Stimulated activated CD4-positive, alpha-beta T cell treated with anti-CD3 and anti-CD28 coated beads, Interleukin-4, amount 100 ng/mL, for 48 hours (primary cell): ENCODE data around the gene TMEM178B.
A peak's percentile ranks its signal among the peaks of the same experiment; 100 is the strongest.

Experiments
- DNase-seq, 2 donors: peaks; one replicate each; pipeline ENCODE4 v3.0.0-alpha.2; 2020; ENCODE audit warnings: low read depth in 2 of 2

The TMEM178B gene

DNA sequence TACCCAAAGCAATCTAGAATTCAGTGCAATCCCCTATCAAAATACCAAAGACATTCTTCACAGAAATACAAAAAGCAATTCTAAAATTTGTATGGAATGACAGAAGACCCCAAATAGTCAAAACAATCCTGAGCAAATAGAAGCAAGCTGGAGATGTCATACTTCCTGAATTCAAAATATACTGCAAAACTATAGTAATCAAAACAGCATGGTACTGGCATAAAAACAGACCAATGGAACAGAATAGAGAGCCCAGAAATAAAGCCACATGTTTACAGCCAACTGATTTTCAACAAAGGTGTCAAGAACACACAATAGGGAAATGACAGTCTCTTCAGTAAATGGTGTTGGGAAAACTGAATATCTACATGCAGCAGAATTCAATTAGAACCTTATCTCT lies 353.3 kb downstream of the TMEM178B start:
- DNase-seq, result no peak

DNA sequence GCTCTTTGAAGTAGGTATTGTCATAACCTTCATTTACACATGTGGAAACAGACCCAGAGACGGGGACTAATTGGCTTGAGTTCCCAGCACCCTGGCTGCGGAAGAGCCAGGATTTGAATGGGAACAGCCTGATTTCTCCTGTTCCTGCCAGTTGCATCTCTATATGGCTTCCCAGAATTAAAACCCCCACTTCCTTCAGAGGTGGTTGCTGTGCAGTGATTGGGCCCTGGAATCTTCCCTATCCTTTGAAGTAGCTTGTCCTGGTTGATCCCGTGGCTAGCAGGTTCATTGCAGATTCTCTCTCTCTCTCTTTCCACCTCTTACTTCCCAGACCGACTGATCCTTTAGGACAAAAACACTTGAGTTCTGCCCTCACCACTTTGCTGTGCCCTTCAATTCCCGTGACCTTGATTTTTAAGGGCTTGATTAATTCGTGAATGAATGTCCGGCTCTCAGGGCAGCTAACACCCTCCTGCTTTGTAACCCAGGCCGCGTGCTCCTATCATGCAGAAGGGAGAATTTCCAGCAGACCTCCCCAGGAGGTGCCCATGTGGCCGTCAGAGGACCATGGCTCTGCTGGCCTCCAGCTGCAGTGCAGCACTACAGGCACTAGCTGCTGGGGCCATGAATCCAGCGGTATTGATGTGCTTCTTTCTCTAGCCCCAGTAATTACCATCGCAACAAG lies 356.7 kb downstream of the TMEM178B start:
- no peak for DNase-seq

DNA sequence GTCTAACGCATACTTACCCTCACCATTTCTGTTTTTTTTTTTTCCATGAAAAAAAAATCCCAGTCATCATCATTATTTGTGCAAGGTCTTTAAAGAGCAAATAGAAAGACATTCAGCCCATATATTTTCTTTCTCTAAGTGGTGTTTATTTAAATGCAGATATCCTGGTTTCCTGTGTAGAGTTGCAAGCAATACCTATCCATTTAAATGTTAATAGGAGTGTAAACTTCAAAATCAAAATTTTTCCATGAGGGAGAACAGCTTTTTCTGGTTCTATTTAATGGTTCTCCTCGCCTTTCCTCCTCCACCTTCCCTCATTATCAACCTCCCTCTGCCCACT lies 357.2 kb downstream of the TMEM178B start:
- DNase-seq, result no peak

DNA sequence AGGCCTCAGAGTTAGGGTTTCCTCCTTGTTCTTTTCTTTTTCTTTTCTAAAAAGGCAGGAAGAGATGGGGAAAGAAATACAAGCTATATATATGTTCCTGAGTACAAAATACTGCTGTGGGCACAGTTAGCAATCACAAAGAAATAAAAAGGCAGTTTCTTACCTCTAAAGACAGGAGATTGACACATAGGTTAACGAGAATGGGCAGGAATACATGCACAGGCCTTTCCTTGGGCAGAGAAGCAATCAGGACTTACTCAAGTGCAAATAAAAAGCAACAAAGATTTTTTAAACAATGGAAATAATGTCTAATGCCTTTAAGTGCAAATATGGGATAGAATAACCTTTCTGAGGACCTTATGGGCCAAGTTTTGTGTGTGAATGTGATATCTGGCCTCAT lies 357.8 kb downstream of the TMEM178B start:
- DNase-seq, result no peak

DNA sequence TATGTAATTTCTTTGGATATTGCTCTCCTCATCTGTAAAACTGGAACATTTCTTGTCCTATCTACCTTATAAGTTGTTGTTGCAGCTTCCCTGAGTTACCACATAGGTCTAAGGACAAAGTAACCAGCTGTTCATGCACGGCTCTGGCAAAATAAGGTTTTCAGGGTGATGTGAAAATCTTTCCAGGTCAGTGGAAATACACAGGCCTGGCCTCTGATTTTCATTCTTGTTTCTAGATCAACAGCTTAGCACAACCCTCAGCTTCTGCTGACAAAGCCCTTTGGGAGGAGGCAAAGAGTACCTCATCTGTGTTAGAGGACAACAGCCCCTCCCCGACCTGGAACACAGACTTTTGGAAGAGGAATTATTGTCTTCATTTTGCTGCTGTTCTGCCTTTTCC lies 359.8 kb downstream of the TMEM178B start:
- no peak for DNase-seq

DNA sequence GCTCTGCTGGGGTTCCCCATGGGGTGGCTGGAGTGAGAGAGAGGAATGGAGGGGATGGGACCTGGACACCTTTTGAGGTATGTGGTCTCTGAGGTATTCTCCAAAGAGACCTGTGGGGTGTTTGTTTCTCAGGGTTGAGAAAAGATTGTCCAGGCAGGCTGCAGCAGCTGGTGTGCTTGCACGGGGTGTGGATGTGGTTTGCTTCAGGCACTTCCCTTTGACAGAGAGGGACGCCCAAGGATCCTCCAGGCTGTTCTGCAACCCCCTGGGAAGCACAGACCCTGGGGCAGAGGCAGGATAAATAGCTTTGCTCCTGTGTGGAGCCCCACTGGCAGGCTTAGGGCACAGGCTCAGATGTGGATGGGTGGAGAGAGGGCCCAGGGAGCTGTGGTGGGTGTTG lies 362.3 kb downstream of the TMEM178B start:
- DNase-seq, result no peak

DNA sequence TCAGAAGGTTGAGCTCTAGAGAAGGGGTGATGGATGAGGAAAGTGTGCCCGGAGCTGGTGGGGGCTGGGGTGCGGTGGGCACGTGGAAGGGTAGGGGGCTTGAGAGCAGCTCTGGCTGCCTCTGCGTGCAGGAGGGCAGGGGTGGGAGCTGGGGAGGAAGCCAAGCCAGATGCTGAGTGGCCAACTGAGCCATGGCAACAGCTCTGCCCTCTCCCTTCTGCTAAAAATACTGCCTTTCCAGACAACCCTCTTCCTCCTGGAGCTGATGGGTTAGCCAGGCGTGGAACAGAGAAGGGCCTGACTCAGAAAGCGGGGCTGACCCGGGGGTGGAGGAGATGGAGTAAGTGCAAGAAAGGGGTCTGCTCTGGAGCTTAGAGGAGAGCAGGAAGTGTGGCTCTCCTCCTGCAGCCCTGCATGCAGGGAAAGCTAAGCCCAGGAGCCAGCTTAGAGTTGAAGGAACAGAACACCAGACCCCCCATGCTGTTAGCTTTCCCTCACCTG lies 362.8 kb downstream of the TMEM178B start:
- DNase-seq, result no peak

DNA sequence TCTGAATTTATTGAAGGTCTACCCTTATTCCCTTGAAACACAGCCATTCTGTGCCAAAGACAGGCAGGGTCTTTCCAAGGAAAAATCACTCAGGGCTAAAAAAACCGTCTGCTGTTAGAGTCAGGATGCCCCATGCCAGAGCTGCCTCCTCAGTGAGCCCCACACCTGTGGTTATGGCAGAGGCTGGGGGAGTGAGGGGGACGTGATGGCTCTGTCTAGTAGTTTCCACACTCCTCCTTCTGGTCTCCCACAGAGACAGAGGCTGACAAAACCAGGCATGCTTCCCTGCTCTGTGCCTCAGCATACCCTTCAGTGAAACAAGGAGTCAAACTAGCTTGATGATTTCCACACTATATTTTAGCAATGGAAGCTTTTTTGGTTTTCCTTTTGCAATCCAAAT lies 365.3 kb downstream of the TMEM178B start:
- no peak for DNase-seq

DNA sequence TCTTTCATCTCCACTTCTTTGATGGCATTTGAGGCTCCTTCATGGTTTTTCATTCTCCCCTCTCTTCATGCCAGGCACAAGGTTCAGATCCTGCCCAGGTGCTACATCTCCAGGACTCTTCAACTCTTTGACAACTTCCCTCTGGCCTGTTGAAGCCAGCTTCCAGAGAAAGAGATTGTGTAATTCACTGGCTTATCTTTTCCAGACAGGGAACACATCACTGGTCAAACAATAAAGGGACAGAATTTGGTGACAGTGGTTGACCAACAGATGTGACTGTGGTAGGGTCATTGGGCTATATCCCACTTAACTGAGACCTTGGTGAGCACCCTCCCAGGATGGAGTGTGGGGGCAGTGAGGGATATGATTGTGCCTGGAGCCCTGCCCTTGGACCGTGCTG lies 365.9 kb downstream of the TMEM178B start:
- DNase-seq, result no peak

DNA sequence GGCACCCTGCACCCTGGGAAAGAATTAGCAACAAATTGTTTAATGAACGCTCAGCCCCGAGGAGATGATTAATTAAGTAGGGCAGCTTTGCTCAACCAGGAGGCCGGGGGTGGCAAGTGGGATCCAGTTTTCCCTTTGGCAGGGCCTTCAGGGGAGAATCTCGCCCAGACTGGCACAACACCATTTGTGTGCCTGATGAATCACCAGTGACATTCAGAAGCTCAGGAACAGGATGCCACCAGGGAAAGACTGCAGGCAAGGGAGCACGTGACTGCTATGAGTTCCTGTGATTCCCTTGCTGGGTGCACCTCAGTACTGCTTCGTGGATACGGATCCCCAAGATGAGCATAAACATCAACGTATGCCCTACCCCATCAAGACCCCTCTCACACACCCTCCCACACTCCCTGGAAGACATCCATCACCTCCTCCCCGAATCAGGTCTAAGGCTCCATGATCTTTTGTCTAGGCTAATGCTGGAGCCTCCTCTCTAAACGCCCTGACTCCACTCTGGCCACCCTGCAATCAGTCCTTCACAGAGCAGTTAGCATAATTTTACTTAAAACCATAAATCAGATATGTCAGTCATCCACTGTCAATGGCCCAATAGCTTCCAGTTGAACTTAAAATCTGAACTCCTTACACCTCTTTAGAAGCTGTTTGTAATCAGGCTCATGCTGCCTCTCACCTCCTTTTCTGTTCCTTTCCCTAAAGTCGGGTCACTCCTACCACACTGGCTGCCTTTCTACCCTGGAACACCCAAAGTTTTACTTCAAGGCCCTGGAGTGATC lies 368.2 kb downstream of the TMEM178B start:
- no peak for DNase-seq

DNA sequence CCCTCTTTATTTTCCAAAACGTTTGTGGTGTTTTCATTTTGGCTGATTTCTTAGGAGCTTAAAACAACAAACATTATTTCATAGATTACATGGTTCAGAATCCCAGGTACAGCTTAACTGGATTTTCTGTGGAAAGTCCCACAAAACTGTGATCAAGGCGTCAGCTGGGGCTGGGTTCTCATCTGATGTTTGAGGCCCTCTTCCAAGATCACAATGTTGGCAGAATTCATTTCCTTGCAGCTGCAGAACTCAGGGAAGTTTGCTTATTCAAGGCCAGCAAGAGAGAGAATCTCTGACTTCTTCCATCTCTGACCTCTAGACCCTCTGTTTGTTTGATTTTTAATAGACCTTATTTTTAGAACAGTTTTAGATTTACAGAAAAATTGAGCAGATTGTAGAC lies 368.9 kb downstream of the TMEM178B start:
- DNase-seq, result no peak

DNA sequence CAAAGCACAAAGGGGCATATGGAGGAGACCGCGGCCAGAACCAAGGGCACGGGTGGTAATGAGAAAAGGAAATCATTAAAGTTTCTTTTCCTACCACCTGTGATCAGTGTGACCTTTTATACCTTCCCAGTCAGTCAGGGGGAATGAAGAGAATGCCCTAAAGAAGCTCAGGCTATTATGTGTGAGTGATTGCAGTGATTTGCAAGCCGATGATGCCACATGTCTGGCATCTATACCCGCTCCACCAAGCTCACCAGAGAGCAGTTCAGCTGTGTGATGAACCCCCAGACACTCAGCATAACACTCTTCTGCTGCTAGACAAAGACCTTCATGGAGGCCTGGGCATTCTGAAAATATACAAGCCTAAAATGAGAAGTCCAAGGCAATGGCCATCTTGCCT lies 371.1 kb downstream of the TMEM178B start:
- DNase-seq, result no peak

DNA sequence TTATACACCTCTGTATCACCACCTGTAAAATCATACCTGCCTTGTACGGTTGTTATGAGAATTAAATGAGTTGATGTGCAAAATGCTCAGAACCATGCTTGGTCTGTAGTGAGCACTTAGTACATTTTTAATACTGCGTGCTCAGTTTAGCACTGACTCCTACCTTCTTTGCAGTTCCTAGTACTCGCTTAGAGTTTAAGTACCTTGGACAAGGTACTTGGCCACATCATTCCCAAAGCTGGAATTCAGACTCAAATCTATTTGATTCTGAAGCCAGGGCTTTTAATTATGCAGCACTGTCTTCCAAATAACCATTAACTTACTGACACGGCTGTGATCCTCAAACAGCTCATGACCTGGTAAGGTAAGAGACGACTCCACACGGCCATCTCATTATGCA lies 377.4 kb downstream of the TMEM178B start:
- no peak for DNase-seq

DNA sequence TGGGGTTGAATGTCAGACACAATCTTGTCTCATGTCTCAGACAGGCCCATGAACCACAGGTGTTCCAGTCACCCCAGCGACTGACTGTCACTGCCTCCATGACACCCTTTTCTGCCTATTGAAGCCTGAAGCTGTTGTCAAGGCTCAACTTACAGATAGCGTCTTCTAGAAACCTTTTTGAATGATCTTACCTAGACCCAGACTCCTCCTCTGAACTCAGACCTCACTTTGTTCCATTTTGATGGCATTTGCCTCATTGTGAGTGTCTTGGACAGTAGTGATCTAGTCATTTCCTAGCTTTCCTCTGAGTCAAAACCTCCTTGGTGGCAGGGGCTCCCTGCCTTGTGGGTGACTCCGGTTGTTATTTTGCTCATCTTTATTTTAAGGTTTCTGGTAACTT lies 379.0 kb downstream of the TMEM178B start:
- peak in 1 of 2 donors; percentile 6 for DNase-seq

DNA sequence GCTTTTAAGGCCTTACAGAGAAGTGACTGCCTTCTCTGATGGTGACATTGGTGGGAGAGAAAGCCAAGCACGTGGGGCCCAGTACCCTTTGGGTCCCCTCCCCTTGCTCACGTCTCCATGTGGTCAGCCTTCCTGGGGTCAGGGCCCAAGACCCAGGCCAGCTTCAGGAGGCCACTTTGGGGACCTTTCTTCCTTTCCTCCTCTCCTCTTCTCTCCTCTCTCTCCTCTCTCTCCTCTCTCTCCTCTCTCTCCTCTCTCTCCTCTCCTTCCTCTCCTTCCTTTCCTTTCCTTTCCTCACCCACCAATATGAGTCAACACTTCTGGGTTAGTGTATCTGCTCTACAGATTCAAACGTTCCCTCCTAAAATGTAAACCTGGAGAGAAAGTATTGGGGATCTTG lies 380.5 kb downstream of the TMEM178B start:
- DNase-seq, result no peak

DNA sequence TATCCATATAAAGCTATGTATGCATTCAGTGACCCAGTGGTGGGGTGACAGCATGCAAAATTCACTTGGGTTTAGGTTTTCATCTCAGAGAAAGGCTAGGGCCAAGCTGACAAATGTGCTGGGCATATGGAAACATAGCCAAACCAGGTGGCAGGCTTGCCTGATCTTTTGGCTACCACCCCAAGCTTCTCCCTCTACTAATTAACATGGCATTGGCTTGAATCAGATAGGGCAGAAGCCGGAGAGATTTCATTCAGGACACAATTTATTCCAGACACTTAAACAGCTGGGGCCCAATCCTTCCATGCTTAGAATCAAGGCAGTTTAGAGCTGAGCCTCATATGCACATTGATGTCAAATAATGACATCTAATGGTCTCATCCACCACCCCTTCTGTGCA lies 381.9 kb downstream of the TMEM178B start:
- no peak for DNase-seq

DNA sequence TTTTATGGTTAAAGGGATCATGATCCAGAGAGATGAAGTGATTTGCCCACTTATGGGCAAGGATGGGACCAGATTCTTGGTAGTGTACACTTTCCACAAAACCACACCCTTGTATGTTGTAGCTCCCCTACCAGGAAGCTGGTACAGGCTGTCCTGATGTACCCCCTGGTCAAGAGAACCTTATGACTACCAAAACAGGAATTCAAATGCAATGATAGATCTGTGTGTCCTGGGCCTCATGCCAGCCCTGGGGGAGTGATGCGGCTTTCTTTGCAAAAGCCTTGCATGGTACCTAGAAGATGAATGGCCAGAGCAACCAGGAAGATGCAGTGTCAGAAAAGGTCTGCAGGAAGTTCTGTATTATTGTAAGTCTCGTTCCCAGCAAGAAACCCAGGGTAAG lies 382.4 kb downstream of the TMEM178B start:
- DNase-seq, result no peak

DNA sequence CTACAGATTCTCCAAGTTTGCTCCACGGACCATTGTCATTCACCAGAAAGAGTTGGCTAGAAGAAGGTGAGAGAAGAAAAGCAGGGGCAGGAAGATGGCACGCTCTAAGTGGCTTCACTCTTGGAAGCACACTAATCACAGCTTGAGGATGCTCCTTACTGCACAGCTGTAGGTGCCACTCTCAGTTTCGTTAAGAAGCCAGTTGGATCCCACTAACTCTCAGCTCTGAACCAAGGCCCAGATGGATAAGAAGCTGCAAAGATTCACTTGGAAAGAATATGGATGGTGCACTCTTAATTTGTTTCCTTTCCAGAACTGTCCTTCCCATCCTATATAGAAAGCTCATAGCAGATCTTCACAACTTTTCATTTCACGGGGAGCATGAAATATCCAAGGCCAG lies 382.8 kb downstream of the TMEM178B start:
- DNase-seq, result no peak

DNA sequence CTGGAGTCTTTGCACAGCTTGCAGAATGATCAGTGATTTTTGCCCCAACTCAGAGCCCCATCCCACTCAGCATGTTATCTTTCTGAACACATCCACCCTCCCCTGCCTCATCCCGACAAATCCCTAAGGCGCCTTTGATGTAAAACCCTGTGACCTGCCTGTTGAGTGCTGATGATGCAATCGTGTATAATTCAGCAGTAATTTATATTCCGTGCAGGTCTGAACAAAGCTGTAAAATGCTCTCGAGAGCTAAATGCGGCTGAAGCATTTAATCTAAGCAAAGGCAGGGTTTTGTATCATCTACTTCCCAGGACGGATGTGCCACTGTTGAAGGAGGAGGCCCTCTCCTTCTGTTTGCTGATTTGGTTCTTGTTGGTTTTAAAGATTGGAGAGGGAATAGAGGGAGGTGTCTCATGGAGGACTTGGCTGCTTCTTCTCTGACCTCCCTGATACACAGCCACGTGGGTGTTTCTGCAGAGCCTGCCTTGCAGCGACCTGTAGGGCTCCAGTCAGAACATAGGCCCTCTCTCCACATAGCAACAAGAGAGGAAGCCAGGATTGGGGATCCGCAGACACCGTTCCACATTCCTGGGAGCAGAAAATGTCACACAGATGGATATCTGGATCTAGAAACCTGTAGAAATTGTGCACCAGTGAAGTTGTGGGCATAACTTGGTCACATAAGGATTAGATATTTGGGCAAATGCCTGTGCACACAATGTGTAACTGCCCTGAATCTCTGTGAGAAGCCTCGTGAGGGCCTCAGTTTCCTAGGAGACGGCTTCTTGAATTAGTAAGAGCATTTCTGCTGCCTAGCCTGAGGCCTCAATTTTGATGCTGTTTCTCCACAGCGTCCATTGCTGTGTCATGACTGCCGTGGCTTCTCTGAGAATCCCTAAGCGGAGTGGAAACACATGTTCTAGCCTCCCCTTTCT lies 387.2 kb downstream of the TMEM178B start:
- no peak for DNase-seq

DNA sequence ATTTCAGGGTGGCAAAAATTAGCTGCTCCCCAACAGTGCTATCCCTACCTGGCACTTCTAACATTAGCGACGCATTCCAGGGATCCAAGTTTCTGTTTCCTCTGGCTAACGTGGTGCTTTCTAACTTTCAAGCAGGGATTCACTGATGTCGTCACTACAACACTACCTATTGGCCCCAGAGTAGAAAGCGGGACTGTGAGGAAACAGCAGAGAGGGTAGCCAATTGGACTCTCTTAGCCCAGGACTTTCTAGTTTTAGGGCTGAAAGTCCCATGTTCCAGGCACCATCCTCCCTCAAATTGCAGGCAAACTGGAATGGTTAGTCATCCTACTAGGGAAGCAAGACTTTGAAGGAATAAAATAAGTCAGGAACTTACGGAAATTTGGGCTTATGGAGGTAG lies 388.1 kb downstream of the TMEM178B start:
- DNase-seq, result no peak

DNA sequence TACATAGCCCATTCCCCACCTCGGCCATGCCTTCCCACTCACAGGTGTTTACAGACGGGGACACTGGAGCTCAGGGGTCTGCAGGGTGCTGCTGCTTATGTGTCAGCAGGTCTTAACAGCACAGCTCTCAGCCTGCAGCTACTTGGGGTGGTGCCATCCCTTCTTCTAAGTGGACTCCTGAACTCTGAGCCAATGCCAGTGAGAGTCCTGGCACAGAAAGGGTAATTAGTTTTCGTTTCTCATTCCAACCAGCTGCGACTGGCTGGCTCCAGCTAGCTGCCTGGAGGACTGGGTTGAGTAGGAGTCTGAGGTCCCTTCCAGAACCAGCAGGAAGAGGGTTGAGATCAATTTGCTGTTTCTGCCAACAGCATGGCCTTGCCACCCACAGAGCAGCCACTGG lies 389.1 kb downstream of the TMEM178B start:
- no peak for DNase-seq

DNA sequence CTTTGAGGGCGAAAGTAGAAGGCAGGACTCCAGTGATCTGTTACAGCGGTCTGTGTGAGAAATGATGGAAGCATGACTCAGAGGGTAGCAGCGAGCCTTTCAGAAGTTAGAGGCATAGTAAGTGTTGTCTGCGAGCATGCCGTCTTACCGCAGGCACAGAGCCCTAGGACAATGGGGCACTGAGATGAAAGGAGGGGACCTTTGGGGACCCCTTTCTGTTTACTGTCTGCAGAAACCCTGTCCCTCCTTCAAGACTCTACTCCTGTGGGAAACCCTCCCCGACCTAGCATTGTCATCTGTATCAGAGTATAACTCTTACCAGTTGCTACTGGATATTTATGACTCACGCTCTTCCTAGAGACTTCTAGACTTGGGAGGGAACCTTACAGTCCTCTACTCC lies 390.1 kb downstream of the TMEM178B start:
- no peak for DNase-seq
